C4-2B (cell line): Measurements from ENCODE around the gene MRPL3.

Experiments used
- ZFX ChIP-seq: fragments of 450-650 bp; IDR thresholded peaks from 2 replicates; pipeline ENCODE4 v1.6.1; 2017
- TF ChIP-seq, protein P1 (sequence below): fragments of 450-650 bp; conservative IDR thresholded peaks from 2 replicates; pipeline ENCODE4 v1.5.1; 2017; ENCODE audit warnings: mild to moderate bottlenecking

GRCh38 chr3:131477813-131478212 lies 25.0 kb downstream of the MRPL3 start:
- TF ChIP-seq, protein P1, sequence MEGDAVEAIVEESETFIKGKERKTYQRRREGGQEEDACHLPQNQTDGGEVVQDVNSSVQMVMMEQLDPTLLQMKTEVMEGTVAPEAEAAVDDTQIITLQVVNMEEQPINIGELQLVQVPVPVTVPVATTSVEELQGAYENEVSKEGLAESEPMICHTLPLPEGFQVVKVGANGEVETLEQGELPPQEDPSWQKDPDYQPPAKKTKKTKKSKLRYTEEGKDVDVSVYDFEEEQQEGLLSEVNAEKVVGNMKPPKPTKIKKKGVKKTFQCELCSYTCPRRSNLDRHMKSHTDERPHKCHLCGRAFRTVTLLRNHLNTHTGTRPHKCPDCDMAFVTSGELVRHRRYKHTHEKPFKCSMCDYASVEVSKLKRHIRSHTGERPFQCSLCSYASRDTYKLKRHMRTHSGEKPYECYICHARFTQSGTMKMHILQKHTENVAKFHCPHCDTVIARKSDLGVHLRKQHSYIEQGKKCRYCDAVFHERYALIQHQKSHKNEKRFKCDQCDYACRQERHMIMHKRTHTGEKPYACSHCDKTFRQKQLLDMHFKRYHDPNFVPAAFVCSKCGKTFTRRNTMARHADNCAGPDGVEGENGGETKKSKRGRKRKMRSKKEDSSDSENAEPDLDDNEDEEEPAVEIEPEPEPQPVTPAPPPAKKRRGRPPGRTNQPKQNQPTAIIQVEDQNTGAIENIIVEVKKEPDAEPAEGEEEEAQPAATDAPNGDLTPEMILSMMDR, result no peak
- no peak for TF ChIP-seq ZFX
